Esophagus mucosa (tissue), 1 donor: Measurements from ENCODE around the gene GLT8D1. TPM values are rescaled to one million over a fixed set of nuclear protein-coding genes. Genes with fewer than 3 reads are reported as not detected.
A peak's percentile ranks its signal among the peaks of the same experiment; 100 is the strongest.
"Not testable (repeated sequence)": the region's sequence is repeated elsewhere in the genome, so short reads cannot be mapped to it uniquely, and the experiment has no call there.

Experiments
- ATAC-seq: fragments of 200-7000 bp; cut with Tn5 transposase; one replicate; pipeline ENCODE4 v1.9.1; 2020
- total RNA-seq: library from RNA; stranded (reverse); gene quantifications from one replicate; pipeline ENCODE4 v1.2.4, GENCODE V29; 2023
- donor health status: DM: yes; HTN: yes; CAD: no.

GLT8D1 gene
- 16.7 TPM for total RNA-seq

DNA sequence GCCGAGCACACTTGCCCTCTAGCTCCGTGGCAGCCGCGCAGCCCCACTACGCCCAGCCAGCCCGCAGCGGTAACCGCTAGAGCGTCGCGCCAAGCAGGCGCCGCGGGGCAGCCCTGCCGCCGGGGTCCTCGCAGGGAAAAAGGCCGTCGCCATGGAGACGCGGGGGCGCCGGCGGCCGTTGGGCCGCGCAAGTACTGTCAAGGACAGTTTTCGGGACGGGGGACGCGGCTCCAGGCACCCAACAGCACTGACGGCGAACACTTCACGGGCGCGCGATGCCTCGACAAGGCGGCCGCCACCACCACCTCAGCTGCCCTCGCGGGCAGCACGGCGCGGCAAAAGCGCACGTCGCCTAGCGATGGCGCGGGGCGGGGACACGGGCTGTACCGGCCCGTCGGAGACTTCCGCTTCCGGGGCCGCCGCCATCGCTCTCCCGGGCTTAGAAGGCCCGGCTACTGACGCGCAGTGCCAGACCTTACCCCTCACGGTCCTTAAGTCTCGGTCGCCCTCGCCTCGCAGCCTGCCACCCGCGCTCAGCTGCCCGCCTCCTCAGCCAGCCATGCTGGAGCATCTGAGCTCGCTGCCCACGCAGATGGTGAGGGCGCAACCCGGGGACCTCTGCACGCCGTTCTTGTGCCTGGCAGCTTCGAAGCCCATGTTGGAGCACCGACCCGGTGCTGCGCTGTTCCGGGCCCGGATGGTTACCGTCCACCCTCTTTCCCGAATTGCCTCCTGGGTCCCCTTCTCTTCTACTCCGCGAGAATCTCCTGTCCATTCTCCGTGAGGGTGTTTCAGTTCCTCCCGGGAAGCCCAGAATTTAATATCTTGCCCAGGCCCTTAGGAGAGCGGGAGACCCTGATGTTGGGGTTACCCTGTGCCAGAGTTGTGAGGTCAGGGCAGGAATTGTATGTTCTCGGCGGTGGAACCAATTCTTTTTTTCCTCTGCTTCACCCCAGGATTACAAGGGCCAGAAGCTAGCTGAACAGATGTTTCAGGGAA lies at the start of gene GLT8D1, which contains the start of gene SPCS1:
Gene GLT8D1 (minus strand): TSS at position 104 of the 999 bp plus-strand sequence. CDS start 5,331 bp downstream, outside the sequence.
Gene SPCS1 (plus strand): TSS at position 419 of the 999 bp plus-strand sequence. CDS start 141 bp downstream, at position 560.
- peak; percentile 92 for ATAC-seq

DNA sequence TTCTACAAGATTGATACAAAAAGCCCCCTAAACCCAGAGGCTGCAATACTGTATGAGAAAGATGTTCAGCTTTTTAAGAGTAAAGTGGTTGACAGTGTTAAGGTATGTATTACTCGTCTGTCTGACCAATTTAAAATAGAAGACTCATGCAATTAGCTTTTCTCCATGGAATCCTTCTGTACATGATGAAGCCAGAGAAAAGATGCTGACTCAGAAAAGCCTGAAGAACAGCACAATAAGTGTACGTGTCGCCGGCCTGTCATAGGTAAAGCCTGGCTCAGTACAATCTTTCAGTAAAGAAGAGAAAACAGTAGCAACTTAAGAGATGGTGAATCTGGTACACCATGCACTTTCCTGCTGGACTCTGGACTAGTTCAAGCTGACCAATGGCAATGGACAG lies 48.8 kb upstream of the GLT8D1 start:
- no peak for ATAC-seq

GRCh38 chr3:52752045-52752660 lies 46.6 kb upstream of the GLT8D1 start:
- ATAC-seq = no peak

DNA sequence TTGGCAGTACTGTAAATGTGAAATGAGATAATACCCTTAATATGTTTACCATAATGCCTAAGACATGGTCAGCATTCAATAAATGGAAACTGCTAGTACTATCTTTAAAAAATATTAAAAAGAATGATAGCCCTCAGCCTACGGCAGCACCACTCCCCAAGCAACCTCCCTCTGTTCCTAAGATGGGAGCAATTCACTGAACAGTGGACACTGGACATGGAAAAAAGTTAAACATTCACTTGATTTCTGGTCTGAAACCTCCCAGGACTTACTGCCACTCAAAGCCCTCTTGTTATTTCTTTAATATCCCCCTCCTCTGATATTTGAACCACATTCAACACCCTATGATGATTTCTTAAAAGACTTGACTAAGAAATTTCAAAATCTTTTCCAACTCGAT lies 38.1 kb upstream of the GLT8D1 start:
- no peak for ATAC-seq

- no peak for ATAC-seq
These were observed 37.6 kb upstream of the GLT8D1 start for GRCh38 chr3:52743152-52743551.

DNA sequence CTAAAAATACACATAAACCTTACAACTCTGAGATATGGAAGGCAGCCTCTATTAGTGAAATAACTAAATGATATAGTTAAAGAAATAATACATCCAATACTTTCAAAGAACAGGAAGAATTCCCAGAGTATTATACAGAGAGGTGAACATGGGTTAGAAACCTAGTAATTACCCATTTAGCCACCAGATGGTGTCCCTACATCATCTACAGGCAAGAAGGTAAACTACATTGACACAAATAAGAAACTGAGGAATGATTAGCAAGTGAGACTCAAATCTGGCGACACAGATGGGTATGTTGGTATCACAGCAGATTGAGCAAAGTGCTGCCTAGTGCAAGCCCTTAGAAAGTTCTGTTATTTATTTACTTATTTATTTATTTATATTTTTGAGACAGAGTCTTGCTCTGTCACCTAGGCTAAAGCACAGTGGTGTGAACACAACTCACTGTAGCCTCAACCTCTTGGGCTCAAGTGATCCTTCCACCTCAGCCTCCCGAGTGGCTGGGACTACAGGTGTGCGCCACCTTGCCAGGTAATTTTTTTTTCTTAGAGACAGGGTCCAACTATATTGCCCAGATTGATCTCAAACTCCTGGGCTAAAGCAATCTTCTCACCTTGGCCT lies 36.9 kb upstream of the GLT8D1 start:
- ATAC-seq = peak; percentile 29

- ATAC-seq = no peak
These were observed 34.1 kb upstream of the GLT8D1 start for GRCh38 chr3:52739730-52740129.

GRCh38 chr3:52733256-52733891 lies 27.8 kb upstream of the GLT8D1 start:
- no peak for ATAC-seq

DNA sequence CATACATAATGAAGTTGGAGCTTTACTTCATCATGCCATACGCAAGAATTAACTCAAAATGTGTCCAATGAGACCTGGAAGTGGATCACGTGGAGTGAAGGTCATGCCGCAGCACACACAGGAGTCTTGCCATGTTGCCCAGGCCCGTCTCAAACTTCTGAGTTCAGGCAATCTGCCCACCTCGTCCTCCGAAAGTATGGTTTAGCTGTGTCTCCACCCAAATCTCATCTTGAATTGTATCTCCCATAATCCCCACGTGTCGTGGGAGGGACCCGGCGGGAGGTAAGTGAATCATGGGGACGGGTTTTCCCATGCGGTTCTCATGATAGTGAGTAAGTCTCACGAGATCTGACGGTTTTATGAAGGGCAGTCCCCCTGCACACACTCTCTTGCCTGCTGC lies 26.0 kb upstream of the GLT8D1 start:
- ATAC-seq = no peak

DNA sequence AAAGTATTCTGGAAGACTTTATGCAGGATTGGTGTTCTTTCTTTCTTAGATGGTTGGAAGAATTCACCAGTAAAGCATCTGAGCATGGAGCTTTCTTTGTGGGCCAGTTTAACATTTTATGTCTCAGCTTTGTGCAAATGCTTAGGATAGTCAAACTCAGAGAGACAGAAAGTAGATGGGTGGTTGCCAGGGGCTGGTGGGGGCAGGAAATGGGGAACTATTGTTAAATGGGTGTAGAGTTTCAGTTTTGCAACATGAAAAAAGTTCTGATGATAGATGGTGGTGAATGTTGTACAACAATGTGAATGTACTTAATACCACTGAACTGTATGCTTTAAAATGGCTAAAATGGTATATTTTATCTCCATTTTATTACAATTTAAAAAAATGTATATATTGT lies 25.1 kb upstream of the GLT8D1 start:
- ATAC-seq = no peak

- ATAC-seq = not testable (repeated sequence)
These were observed 23.2 kb upstream of the GLT8D1 start for GRCh38 chr3:52728753-52729152.

GRCh38 chr3:52724511-52724910 lies 18.9 kb upstream of the GLT8D1 start:
- no peak for ATAC-seq

DNA sequence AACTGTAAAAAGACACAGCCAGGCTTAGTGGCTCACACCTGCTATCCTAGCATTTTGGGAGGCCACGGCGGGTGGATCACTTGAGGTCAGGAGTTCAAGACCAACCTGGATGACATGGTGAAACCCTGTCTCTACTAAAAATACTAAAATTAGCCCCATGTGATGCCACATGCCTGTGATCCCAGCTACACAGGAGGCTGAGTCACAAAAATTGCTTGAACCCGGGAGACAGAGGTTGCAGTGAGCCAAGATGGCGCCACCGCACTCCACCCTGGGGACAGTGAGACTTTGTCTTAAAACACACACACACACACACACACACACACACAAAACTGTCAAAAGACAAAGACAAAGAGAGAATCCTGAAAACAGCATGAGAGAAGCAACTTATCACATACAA lies 18.3 kb upstream of the GLT8D1 start:
- no peak for ATAC-seq

DNA sequence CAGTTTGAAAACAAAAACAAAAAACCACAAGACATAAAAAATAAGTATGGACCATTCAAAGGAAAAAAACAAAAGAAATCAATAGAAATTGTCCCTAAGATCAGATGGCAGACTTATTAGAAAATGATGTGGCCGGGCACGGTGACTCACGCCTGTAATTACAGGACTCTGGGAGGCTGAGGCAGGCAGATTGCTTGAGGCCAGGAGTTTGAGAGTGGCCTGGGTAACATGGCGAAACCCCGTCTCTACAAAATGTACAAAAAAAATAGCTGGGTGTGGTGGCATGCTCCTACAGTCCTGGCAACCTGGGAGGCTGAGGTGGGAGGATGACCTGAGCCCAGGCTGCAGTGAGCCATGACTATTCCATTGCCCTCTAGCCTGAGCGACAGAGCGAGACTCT lies 16.9 kb upstream of the GLT8D1 start:
- ATAC-seq = no peak

- ATAC-seq = no peak
These were observed 16.1 kb upstream of the GLT8D1 start for GRCh38 chr3:52721730-52722008.

- no peak for ATAC-seq
These were observed 15.6 kb upstream of the GLT8D1 start for GRCh38 chr3:52721002-52721729.

GRCh38 chr3:52719618-52720017 lies 14.0 kb upstream of the GLT8D1 start:
- ATAC-seq = no peak

DNA sequence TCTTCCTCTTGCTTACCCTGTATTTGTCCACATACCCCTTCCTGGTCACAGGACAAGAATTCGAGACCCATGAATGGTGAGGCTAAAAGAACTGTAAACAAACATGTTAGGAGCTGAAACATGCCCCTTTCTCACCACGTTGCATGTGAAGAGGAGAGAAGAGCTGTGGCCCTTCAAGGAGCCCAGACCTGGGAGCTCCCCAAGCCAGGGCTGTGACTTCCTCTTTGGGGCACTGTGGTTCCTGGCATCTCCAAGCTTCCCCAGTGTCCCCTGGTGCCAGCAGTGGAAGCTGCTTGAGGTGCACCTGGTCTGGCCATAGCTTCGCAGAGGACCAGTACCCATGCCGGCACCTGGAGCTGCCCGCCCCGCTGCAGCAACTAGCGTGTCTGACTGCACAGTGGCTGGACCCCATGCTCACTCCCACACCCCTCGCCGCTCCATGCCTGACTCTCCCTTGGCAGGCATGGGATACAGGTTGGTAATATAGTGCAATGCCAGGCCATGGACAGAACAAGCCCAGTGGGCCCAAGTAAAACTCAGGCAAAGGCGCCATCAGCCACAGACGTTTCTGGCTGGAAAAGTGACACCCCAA lies 10.2 kb upstream of the GLT8D1 start:
- no peak for ATAC-seq

DNA sequence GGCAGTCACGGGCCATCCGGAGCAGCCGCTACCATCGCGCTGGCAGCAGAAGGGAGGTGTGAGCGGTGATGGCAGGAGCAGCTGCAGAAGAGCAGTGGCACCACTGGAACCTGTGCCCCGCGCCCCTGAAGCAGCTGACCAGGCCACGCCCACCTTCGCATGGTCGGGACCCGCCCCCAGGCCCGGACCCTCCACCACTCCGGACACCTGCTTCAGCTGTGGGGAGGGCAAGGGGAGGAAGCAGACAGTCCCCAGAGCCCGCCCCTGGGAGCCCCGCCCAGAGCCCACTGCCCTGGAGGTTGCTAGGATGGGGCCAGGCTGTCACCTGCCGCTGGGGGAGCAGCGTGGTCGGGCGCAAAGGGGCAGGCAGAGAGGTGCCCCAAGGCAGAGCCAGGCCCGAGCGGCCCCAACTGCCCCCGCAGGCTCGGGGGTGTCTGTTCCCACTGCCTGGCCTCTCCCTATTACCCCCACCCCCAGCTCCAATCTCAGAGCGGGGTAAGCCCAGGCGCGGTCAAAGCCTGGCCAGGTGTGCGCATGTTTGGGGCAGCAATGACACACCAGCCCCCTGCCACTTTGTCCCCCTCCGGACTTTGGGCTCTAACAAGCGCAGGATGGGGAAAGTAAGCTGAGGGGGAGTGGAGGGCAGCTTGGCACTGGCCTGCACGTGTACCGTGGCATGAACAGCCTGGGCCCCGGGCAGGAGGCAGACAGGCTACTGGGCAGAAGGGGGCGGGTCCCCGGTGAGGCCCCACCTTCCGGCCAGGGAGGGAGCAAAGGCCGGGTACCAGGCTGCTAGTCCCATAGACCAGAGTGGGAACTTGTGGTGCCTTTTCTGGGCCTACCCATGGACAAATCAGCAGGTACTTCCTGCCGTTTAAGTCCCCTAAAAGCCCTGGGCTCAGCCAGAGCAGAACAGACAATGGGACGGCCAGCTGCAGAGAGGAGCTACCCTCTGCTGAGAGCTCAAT lies 9.0 kb upstream of the GLT8D1 start:
- peak; percentile 44 for ATAC-seq
